ENCODE data around the gene SHROOM4. TPM values are rescaled to one million over a fixed set of nuclear protein-coding genes. Genes with fewer than 3 reads are reported as not detected.

The SHROOM4 gene
- 18.5 and 23.6 TPM in 2 replicates for total RNA-seq

GRCh38 chrX:50813843-50814661, at the start of gene SHROOM4:
TSS of gene SHROOM4 (minus strand) at chrX:50814194. CDS start at chrX:50814018, 176 bp downstream.

Other genes starting within 250 kb of the SHROOM4 start
- gene BMP15, start 96.5 kb upstream of the SHROOM4 start, total RNA-seq, result not detected in 2 replicates

Measured in dermis lymphatic vessel endothelial cell (primary cell).